ENCODE measurements around the gene NFATC1.

GRCh38 chr18:79485788-79486355 lies 90.1 kb downstream of the NFATC1 start:
- TF ChIP-seq CTCF (IDR thresholded peaks at IDR 0.05), result no peak
- TF ChIP-seq POLR2A (IDR thresholded peaks at IDR 0.05), result no peak
